Activated naive CD8-positive, alpha-beta T cell (primary cell): Measurements from ENCODE around the gene GALNT9.

Experiments used
- H3K27ac Mint-ChIP-seq: one replicate; pipeline ENCODE4 v1.8.0; 2021; ENCODE audit warnings: mixed read lengths
- H3K27me3 Mint-ChIP-seq: one replicate; pipeline ENCODE4 v1.8.0; 2021; ENCODE audit warnings: mixed read lengths
- H3K36me3 Mint-ChIP-seq: one replicate; pipeline ENCODE4 v1.8.0; 2021; ENCODE audit warnings: mixed read lengths
- H3K4me1 Mint-ChIP-seq: one replicate; pipeline ENCODE4 v1.8.0; 2021; ENCODE audit warnings: low read depth, mixed read lengths
- H3K4me3 Mint-ChIP-seq: one replicate; pipeline ENCODE4 v1.8.0; 2021; ENCODE audit warnings: mild to moderate bottlenecking, mixed read lengths
- H3K9me3 Mint-ChIP-seq: one replicate; pipeline ENCODE4 v1.8.0; 2021; ENCODE audit warnings: low read depth, mixed read lengths

The GALNT9 gene

GRCh38 chr12:132168311-132169031 is 160.9 kb downstream of the GALNT9 start:
- H3K4me1 Mint-ChIP-seq, result peaks cover 16% of the 10 kb centered on the region
- H3K4me3 Mint-ChIP-seq, result no peak overlapping the region
- H3K27ac Mint-ChIP-seq, result no peak overlapping the region
- no peaks in the 10 kb centered on the region for H3K9me3 Mint-ChIP-seq
- peaks cover 4% of the 10 kb centered on the region for H3K27me3 Mint-ChIP-seq
- H3K36me3 Mint-ChIP-seq, result no peaks in the 10 kb centered on the region

DNA sequence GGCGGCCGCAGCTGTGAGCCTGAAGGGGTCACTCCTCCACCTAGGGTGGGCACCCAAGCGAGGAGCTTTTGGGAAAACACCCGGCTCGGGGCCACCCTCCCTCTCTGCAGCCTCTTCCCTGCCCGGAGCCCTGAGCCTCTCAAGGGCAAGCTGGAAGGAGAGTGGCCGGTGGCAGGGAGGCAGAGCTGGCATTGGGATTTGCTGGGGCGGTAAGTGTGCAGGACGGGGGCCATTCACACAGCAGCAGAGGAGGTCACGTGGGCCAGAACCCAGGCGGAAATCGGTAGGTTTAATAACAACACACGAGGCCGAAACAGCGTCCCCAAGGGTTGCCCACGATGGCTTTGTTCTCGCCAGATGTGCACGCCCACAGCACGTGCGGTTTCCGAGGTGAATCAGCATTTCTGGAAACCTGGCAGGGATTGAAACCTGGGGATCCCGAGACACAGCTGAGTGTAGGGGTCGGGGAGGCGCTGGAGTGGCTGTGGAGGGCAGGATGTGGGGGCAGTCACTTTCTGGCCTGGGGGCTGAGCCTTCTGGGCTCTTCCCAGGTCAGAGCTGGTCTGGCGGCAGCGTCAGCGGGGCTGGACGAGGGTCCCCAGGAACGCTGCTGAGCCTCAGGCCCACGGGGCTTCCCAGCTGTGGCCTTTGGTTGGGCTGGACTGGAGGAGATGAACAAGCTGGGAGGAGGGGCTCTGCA is 161.6 kb downstream of the GALNT9 start:
- Mint-ChIP-seq H3K4me1 (peaks cover 14% of the 10 kb centered on the region), H3K36me3 (no peaks in the 10 kb centered on the region), H3K27me3 (peaks cover 2% of the 10 kb centered on the region), H3K27ac (no peak overlapping the region), H3K4me3 (no peak overlapping the region), H3K9me3 (no peaks in the 10 kb centered on the region)

- H3K4me1 Mint-ChIP-seq, result peaks cover 12% of the 10 kb centered on the region
- H3K27ac Mint-ChIP-seq, result no peak overlapping the region
- H3K4me3 Mint-ChIP-seq, result no peak overlapping the region
- peaks cover 2% of the 10 kb centered on the region for H3K27me3 Mint-ChIP-seq
- no peaks in the 10 kb centered on the region for H3K9me3 Mint-ChIP-seq
- H3K36me3 Mint-ChIP-seq, result no peaks in the 10 kb centered on the region
Measured at GRCh38 chr12:132166801-132167591, 162.4 kb downstream of the GALNT9 start.

DNA sequence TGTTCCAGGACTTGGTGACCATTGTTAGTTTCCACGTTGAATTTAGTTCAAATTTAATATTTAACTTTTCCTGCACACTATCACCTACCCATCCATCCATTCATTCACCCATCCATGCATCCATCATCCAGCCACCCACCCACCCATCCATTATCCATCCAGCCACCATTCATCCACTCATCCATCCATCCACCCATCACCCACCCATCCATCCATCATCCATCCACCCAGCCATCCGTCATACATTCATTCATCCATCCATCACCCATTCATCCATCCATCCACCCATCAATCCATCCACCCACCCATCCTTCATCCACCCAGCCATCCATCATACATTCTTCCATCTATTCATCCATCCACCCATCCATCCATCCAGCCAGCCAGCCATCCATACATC is 163.3 kb downstream of the GALNT9 start:
- no peaks in the 10 kb centered on the region for H3K9me3 Mint-ChIP-seq
- H3K27ac Mint-ChIP-seq, result no peak overlapping the region
- H3K36me3 Mint-ChIP-seq, result no peaks in the 10 kb centered on the region
- H3K4me3 Mint-ChIP-seq, result no peak overlapping the region
- H3K27me3 Mint-ChIP-seq, result peaks cover 2% of the 10 kb centered on the region
- H3K4me1 Mint-ChIP-seq, result peaks cover 13% of the 10 kb centered on the region

GRCh38 chr12:132165584-132165983 is 163.8 kb downstream of the GALNT9 start:
- Mint-ChIP-seq H3K36me3 (no peaks in the 10 kb centered on the region), H3K4me1 (peaks cover 13% of the 10 kb centered on the region), H3K4me3 (no peak overlapping the region), H3K27ac (no peak overlapping the region), H3K27me3 (peaks cover 2% of the 10 kb centered on the region), H3K9me3 (no peaks in the 10 kb centered on the region)

DNA sequence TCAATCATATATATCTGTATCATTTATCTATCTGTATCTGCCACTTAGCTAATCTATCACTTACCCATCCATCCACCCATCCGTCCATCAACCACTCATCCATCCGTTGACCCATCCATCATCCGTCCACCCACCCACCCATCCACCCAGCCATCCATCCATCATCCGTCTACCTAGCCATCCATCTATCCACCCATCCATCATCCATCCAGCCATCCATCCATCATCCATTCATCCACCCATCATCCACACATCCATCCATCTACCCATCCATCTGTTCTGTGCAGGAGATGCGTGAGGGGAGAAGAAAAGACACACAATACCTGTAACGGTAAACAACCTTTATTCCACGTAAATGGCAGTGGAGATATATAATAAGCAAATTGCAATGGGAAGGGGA is 165.0 kb downstream of the GALNT9 start:
- no peaks in the 10 kb centered on the region for H3K27me3 Mint-ChIP-seq
- no peaks in the 10 kb centered on the region for H3K36me3 Mint-ChIP-seq
- H3K27ac Mint-ChIP-seq, result no peak overlapping the region
- H3K9me3 Mint-ChIP-seq, result no peaks in the 10 kb centered on the region
- H3K4me1 Mint-ChIP-seq, result peaks cover 13% of the 10 kb centered on the region
- no peak overlapping the region for H3K4me3 Mint-ChIP-seq

DNA sequence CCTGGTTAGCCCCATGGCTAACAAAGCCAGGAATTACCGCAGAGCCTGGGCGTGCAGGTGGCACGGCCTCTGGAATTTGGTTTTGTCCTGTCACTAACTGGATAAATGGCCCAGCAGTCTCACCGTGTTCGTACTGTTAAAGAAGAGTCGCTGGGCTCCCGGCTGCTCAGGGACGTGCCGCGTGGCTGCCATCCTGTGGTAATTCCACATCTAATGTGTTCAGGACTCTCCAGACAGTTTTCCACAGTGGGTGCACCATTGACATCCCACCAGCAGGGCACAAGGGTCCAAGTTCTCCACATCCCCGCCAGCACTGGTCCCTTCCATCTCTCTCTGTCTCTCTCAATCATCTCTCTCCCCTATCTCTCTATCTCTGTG is 165.5 kb downstream of the GALNT9 start:
- Mint-ChIP-seq H3K36me3 (no peaks in the 10 kb centered on the region), H3K4me1 (peaks cover 13% of the 10 kb centered on the region), H3K9me3 (no peaks in the 10 kb centered on the region), H3K27ac (no peak overlapping the region), H3K4me3 (no peak overlapping the region), H3K27me3 (no peaks in the 10 kb centered on the region)

- H3K4me1 Mint-ChIP-seq, result peaks cover 13% of the 10 kb centered on the region
- H3K27me3 Mint-ChIP-seq, result no peaks in the 10 kb centered on the region
- no peak overlapping the region for H3K27ac Mint-ChIP-seq
- H3K36me3 Mint-ChIP-seq, result no peaks in the 10 kb centered on the region
- peak overlapping the region; percentile 47 for H3K4me3 Mint-ChIP-seq
- H3K9me3 Mint-ChIP-seq, result no peaks in the 10 kb centered on the region
Measured at GRCh38 chr12:132163041-132163910, 166.1 kb downstream of the GALNT9 start.

DNA sequence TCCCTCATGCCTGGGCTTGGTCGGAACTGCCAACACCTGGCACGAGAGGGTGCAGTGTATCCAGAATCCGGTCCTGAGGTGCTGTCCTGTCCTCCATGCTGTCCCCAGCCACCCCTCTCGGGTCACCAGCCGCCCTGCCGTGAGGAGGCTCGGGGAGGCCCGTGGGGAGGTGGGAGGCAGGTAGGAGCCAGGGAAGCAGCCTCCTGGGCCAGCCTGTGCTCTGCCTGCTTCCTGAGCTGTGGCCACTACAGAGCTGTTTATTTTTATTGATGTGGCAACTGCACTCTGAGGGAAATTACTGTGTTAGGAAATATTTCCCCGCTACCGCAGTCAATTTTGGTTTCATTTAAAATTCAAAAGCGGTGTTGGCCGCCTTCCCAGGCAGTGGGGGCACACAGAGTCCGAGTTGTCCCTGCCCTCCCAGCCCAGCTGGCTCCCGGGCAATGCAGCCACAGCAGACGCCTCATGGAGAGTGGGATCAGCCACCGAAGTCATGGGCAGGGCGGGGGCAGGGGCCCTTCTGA is 166.8 kb downstream of the GALNT9 start:
- Mint-ChIP-seq H3K27me3 (no peaks in the 10 kb centered on the region), H3K27ac (no peak overlapping the region), H3K9me3 (no peaks in the 10 kb centered on the region), H3K36me3 (no peaks in the 10 kb centered on the region), H3K4me3 (no peak overlapping the region), H3K4me1 (peaks cover 13% of the 10 kb centered on the region)

GRCh38 chr12:132161796-132162507 is 167.4 kb downstream of the GALNT9 start:
- no peak overlapping the region for H3K27ac Mint-ChIP-seq
- no peak overlapping the region for H3K4me3 Mint-ChIP-seq
- peaks cover 13% of the 10 kb centered on the region for H3K4me1 Mint-ChIP-seq
- no peaks in the 10 kb centered on the region for H3K36me3 Mint-ChIP-seq
- H3K9me3 Mint-ChIP-seq, result no peaks in the 10 kb centered on the region
- no peaks in the 10 kb centered on the region for H3K27me3 Mint-ChIP-seq

- H3K27ac Mint-ChIP-seq, result no peak overlapping the region
- H3K4me3 Mint-ChIP-seq, result no peak overlapping the region
- H3K9me3 Mint-ChIP-seq, result no peaks in the 10 kb centered on the region
Measured at GRCh38 chr12:132161036-132161781, 168.2 kb downstream of the GALNT9 start.

GRCh38 chr12:132160601-132161035 is 168.8 kb downstream of the GALNT9 start:
- Mint-ChIP-seq H3K27me3 (no peaks in the 10 kb centered on the region), H3K36me3 (no peaks in the 10 kb centered on the region), H3K4me1 (peaks cover 13% of the 10 kb centered on the region), H3K9me3 (no peaks in the 10 kb centered on the region), H3K4me3 (no peak overlapping the region), H3K27ac (no peak overlapping the region)

More at GRCh38 chr12:132161036-132161781, 168.2 kb downstream of the GALNT9 start:
- peaks cover 13% of the 10 kb centered on the region for H3K4me1 Mint-ChIP-seq
- H3K27me3 Mint-ChIP-seq, result no peaks in the 10 kb centered on the region
- no peaks in the 10 kb centered on the region for H3K36me3 Mint-ChIP-seq

GRCh38 chr12:132160016-132160415 is 169.4 kb downstream of the GALNT9 start:
- Mint-ChIP-seq H3K27ac (no peak overlapping the region), H3K4me1 (peaks cover 13% of the 10 kb centered on the region), H3K9me3 (no peaks in the 10 kb centered on the region), H3K4me3 (no peak overlapping the region), H3K36me3 (no peaks in the 10 kb centered on the region), H3K27me3 (no peaks in the 10 kb centered on the region)
